K562 (cell line): ENCODE measurements around the gene OTOR. TPM values are rescaled to one million over a fixed set of nuclear protein-coding genes. Genes with fewer than 3 reads are reported as not detected.

Source experiments
- ATAC-seq: fragments of 200-7000 bp; cut with Tn5 transposase; 3 replicates; pipeline ENCODE4 v1.9.1; 2020; ENCODE audit warnings: moderate library complexity
- BruUV-seq: library from RNA; stranded (reverse); fragments of 400-500 nt; replicated peaks from 2 replicates; lab custom pipeline; 2021; lab: Mats Ljungman, UMichigan
- CTCF ChIA-PET: fragments of 300-600 bp; formaldehyde crosslinking; extraction: SDS; loops from one replicate; lab custom pipeline; 2021; ENCODE audit warnings: low intra/inter-chr PET ratio; lab: Yijun Ruan, JAX
- POLR2A ChIA-PET: fragments of 300-600, 350-650 bp; sonication (Branson Sonifier 250); formaldehyde crosslinking; extraction: SDS; loops from one replicate; lab custom pipeline; 2021; ENCODE audit warnings: antibody characterized with exemption, inconsistent platforms; lab: Yijun Ruan, JAX
- DNase-seq, 4 experiments: peaks; one replicate each; pipeline versions ENCODE4 v3.0.0 to v3.0.0-alpha.2; 2011 to 2018; ENCODE audit warnings: low spot score in 3 of 4, mixed read lengths in 3 of 4; ENCODE audit errors: extremely low read depth in 1 of 4
- FAIRE-seq: peaks from 2 replicates; lab custom pipeline; 2011; peaks lifted over from hg19 to GRCh38; lab: Jason Lieb, UNC
- H2AFZ ChIP-seq: 2 replicates; pipeline ENCODE4 v1.6.0; 2011; ENCODE audit warnings: low read depth, low read length, control low read depth, inconsistent platforms
- H3K27ac ChIP-seq: fragments of 200-600 bp; 3 replicates; pipeline ENCODE4 v1.8.0; 2011; ENCODE audit warnings: low read depth, mild to moderate bottlenecking, control low read depth, inconsistent platforms, low read length, moderate library complexity, mixed read lengths; ENCODE audit errors: extremely low read depth
- H3K27me3 ChIP-seq, 2 experiments: fragments of 300-600 bp in 1 of 2; 2 replicates in 1 of 2; 3 replicates in 1 of 2; pipeline versions ENCODE4 v1.6.0 to v1.8.0; 2011; ENCODE audit warnings: inconsistent platforms in 2 of 2, low read length in 2 of 2, mild to moderate bottlenecking in 1 of 2, mixed read lengths in 1 of 2, moderate library complexity in 1 of 2; ENCODE audit not compliant: control insufficient read depth in 2 of 2, insufficient read depth in 2 of 2
- H3K36me3 ChIP-seq: fragments of 300-600 bp; 3 replicates; pipeline ENCODE4 v1.8.0; 2011; ENCODE audit warnings: mild to moderate bottlenecking, low read length, inconsistent platforms; ENCODE audit not compliant: control insufficient read depth, insufficient read depth
- H3K4me1 ChIP-seq, 2 experiments: fragments of 200-600 bp in 1 of 2; replicated peaks in 1 of 2; 2 replicates in 1 of 2; 3 replicates in 1 of 2; pipeline versions ENCODE4 v1.5.1 to v1.8.0; 2011; ENCODE audit warnings: inconsistent platforms in 2 of 2, low read length in 2 of 2, mild to moderate bottlenecking in 1 of 2, mixed read lengths in 1 of 2, moderate library complexity in 1 of 2; ENCODE audit not compliant: control insufficient read depth in 2 of 2, insufficient read depth in 2 of 2
- H3K4me2 ChIP-seq: 2 replicates; pipeline ENCODE4 v1.6.1; 2011; ENCODE audit warnings: low read length, control low read depth, inconsistent platforms, mixed read lengths; ENCODE audit not compliant: insufficient read depth
- H3K4me3 ChIP-seq: fragments of 200-600 bp; sonication (generic), shearing (Covaris generic); 2 replicates; pipeline ENCODE4 v1.5.1; 2016; ENCODE audit warnings: control low read depth, inconsistent platforms
- H3K79me2 ChIP-seq: fragments of 200-600 bp; 3 replicates; pipeline ENCODE4 v1.8.0; 2011; ENCODE audit warnings: low read length, inconsistent platforms; ENCODE audit not compliant: control insufficient read depth, insufficient read depth
- H3K9ac ChIP-seq, 2 experiments: 2 replicates each; pipeline versions ENCODE4 v1.6.0 to v1.6.1; 2011; ENCODE audit warnings: low read depth in 2 of 2, low read length in 2 of 2, control low read depth in 1 of 2, inconsistent platforms in 1 of 2, mild to moderate bottlenecking in 1 of 2, mixed read lengths in 1 of 2; ENCODE audit not compliant: insufficient read depth in 1 of 2
- H3K9me1 ChIP-seq: one replicate; pipeline ENCODE4 v1.6.0; 2011; ENCODE audit warnings: inconsistent platforms, mild to moderate bottlenecking, low read length, moderate library complexity; ENCODE audit not compliant: control insufficient read depth, insufficient read depth
- H3K9me3 ChIP-seq: replicated peaks from 2 replicates; pipeline ENCODE4 v1.5.1; 2011; ENCODE audit warnings: low read depth, low read length, inconsistent platforms; ENCODE audit not compliant: control insufficient read depth, insufficient read depth
- H4K20me1 ChIP-seq: replicated peaks from 2 replicates; pipeline ENCODE4 v1.6.1; 2011; ENCODE audit warnings: low read length, inconsistent platforms, mixed read lengths; ENCODE audit not compliant: control insufficient read depth, insufficient read depth
- ATF4 ChIP-seq: fragments of 450-650 bp; formaldehyde crosslinking; IDR thresholded peaks from 2 replicates; pipeline ENCODE4 v1.4.0; 2022; ENCODE audit warnings: mild to moderate bottlenecking, moderate library complexity
- CHD1 ChIP-seq: fragments of 200-600 bp; sonication (generic); IDR thresholded peaks from one replicate; pipeline ENCODE4 v1.6.1; 2012; ENCODE audit warnings: mild to moderate bottlenecking, moderate library complexity, low read length, inconsistent platforms
- ERF ChIP-seq: fragments of 450-650 bp; formaldehyde crosslinking; IDR thresholded peaks from 2 replicates; pipeline ENCODE4 v1.4.0; 2020; ENCODE audit warnings: mild to moderate bottlenecking, mixed read lengths
- ETV6 ChIP-seq, 3 experiments: fragments of 150-350 bp in 1 of 3; sonication (generic) in 1 of 3; formaldehyde crosslinking in 1 of 3; IDR thresholded peaks; 2 replicates each; pipeline versions ENCODE4 v1.6.1 to v1.8.0; 2014 to 2022; ENCODE audit warnings: borderline replicate concordance in 2 of 3, low read depth in 2 of 3, antibody characterized with exemption in 1 of 3, low read length in 1 of 3, mild to moderate bottlenecking in 1 of 3, missing genetic modification reagents in 1 of 3
- FOS ChIP-seq: IDR thresholded peaks from 3 replicates; pipeline ENCODE4 v1.6.1; 2011; ENCODE audit not compliant: insufficient read length; ENCODE audit errors: extremely low read depth
- HMGN3 ChIP-seq: IDR thresholded peaks from 2 replicates; pipeline ENCODE4 v1.6.1; 2011; ENCODE audit warnings: borderline replicate concordance, low read depth, mild to moderate bottlenecking, mixed read lengths, low read length; ENCODE audit not compliant: insufficient read length; ENCODE audit errors: extremely low read depth
- JUNB ChIP-seq: fragments of 450-650 bp; formaldehyde crosslinking; conservative IDR thresholded peaks from 2 replicates; pipeline ENCODE4 v1.4.0; 2020; ENCODE audit warnings: mild to moderate bottlenecking
- NONO ChIP-seq, 2 experiments: fragments of 200-400 bp in 1 of 2; fragments of 450-650 bp in 1 of 2; formaldehyde crosslinking in 1 of 2; IDR thresholded peaks; 2 replicates each; pipeline ENCODE4 v1.6.1; 2017; ENCODE audit warnings: low read depth in 2 of 2, mild to moderate bottlenecking in 2 of 2, moderate library complexity in 2 of 2, low read length in 1 of 2
- NR1H2 ChIP-seq: sonication (generic); formaldehyde crosslinking; IDR thresholded peaks from 2 replicates; pipeline ENCODE4 v1.4.0; 2020; ENCODE audit warnings: mild to moderate bottlenecking, missing genetic modification reagents
- SREBF1 ChIP-seq: fragments of 150-350 bp; IDR thresholded peaks from 2 replicates; pipeline ENCODE4 v1.6.1; 2014; ENCODE audit warnings: antibody characterized with exemption, low read depth, low read length, borderline replicate concordance
- TCFL5 ChIP-seq: fragments of 250-450 bp; sonication (Bioruptor Pico); conservative IDR thresholded peaks from 2 replicates; pipeline ENCODE4 v1.6.1; 2021; ENCODE audit warnings: mild to moderate bottlenecking, moderate library complexity, matching md5 sums
- TOE1 ChIP-seq, 2 experiments: fragments of 450-650 bp in 1 of 2; sonication (generic) in 1 of 2; formaldehyde crosslinking in 1 of 2; IDR thresholded peaks; 2 replicates each; pipeline versions ENCODE4 v1.7.1 to v1.8.0; 2016 to 2022; ENCODE audit warnings: borderline replicate concordance in 2 of 2, mild to moderate bottlenecking in 2 of 2, antibody characterized with exemption in 1 of 2, inconsistent platforms in 1 of 2, low read depth in 1 of 2, missing genetic modification reagents in 1 of 2, moderate library complexity in 1 of 2
- ZFX ChIP-seq: sonication (generic); formaldehyde crosslinking; IDR thresholded peaks from 2 replicates; pipeline ENCODE4 v1.8.0; 2022; ENCODE audit warnings: mild to moderate bottlenecking, missing genetic modification reagents, moderate library complexity
- ZNF583 ChIP-seq: fragments of 250-450 bp; sonication (Bioruptor Pico); IDR thresholded peaks from 2 replicates; pipeline ENCODE4 v1.4.0; 2020
- ZNF830 ChIP-seq: fragments of 250-450 bp; sonication (Bioruptor Pico); IDR thresholded peaks from 2 replicates; pipeline ENCODE4 v1.5.0; 2021; ENCODE audit warnings: mild to moderate bottlenecking
- WGBS: fragments of 100-300 bp; shearing (Covaris generic); methylation state at CpG from one replicate; pipeline ENCODE4 v1.1.6; 2016; ENCODE audit warnings: low coverage, mixed read lengths; ENCODE audit not compliant: insufficient coverage; ENCODE audit errors: missing lambda C conversion rate; 5-methylcytosine and 5-hydroxymethylcytosine counted together
- in situ Hi-C: fragments of 300-500 bp; cut with MboI; formaldehyde crosslinking; loops from 4 replicates; pipeline ENCODE4 v1.15.0; 2018; ENCODE audit warnings: inconsistent platforms, mixed read lengths
- intact Hi-C: fragments of 100-400 bp; cut with micrococcal nuclease; formaldehyde crosslinking; loops from 2 replicates; pipeline ENCODE4 v1.14.2; 2022
- polyA plus RNA-seq, 8 experiments: library from polyadenylated mRNA; depleted of rRNA in 4 of 8; stranded (reverse) in 5 of 8; unstranded in 3 of 8; fragments of >200 nt; fragmentation: Nextera tagmentation in 2 of 8; fragmentation: Illumina TruSeq in 1 of 8; extraction: Ambion mirVana in 2 of 8; extraction: Trizol in 1 of 8; gene quantifications; 2 replicates each; pipeline versions ENCODE4 v1.2.1 to v1.2.3, GENCODE V29; 2011 to 2014; ENCODE audit warnings: inconsistent platforms in 1 of 8, missing spikeins in 1 of 8
- total RNA-seq, 7 experiments: library from RNA; depleted of rRNA in 6 of 7; stranded (reverse); fragments of >200 nt in 6 of 7; fragmentation: Illumina TruSeq in 2 of 7; extraction: Trizol in 2 of 7; gene quantifications; 2 replicates each; pipeline versions ENCODE4 v1.2.1 to v1.2.3, GENCODE V29; 2011 to 2021; ENCODE audit warnings: low replicate concordance in 1 of 7
- TF ChIP-seq, protein P1 (sequence below): sonication (generic); formaldehyde crosslinking; IDR thresholded peaks from 2 replicates; pipeline ENCODE4 v1.8.0; 2022; ENCODE audit warnings: missing genetic modification reagents, mild to moderate bottlenecking, moderate library complexity, borderline replicate concordance
- TF ChIP-seq, protein P2 (sequence below): sonication (generic); formaldehyde crosslinking; IDR thresholded peaks from 2 replicates; pipeline ENCODE4 v1.8.0; 2023; ENCODE audit warnings: mild to moderate bottlenecking, missing genetic modification reagents
- TF ChIP-seq, protein P3 (sequence below): sonication (generic); formaldehyde crosslinking; IDR thresholded peaks from 2 replicates; pipeline ENCODE4 v1.8.0; 2022; ENCODE audit warnings: mild to moderate bottlenecking, missing genetic modification reagents

OTOR gene
- total and polyA plus RNA-seq, 9 of the 15 experiments (the other 6 are each of a cell fraction or from before 2014, with no cell fraction given): not detected

- in situ Hi-C loops: loop anchor here (25.0 kb wide), 1 partner anchor 1052 kb away; no protein-coding TSS in a partner anchor
- DNase-seq (no peak), ATAC-seq (no peak), FAIRE-seq (no peak)
- WGBS: 0% methylated on average over 3 of the region's 4 CpGs
- intact Hi-C loops: no loop called here
- H2AFZ ChIP-seq: no peak overlapping the region
- H3K9me1 ChIP-seq: no peaks in the 10 kb centered on the region
- no peak overlapping the region for H3K27ac ChIP-seq
- CTCF ChIA-PET: no interaction called here
- H3K9me3 ChIP-seq: no peaks in the 10 kb centered on the region
- H3K4me3 ChIP-seq: no peak overlapping the region
- POLR2A ChIA-PET: no interaction called here
- no peaks in the 10 kb centered on the region; a peak in 1 of 5 replicates for H3K4me1 ChIP-seq
- no TSS peak for BruUV-seq
- H3K27me3 ChIP-seq: no peaks in the 10 kb centered on the region
- H3K4me2 ChIP-seq: no peak overlapping the region
- H3K36me3 ChIP-seq: no peaks in the 10 kb centered on the region
- H3K9ac ChIP-seq: no peak overlapping the region
- H4K20me1 ChIP-seq: no peaks in the 10 kb centered on the region
- H3K79me2 ChIP-seq: no peaks in the 10 kb centered on the region
- TF ChIP-seq TOE1 (IDR thresholded peaks at IDR 0.05; ENCODE audit: borderline replicate concordance) (no peak), TOE1 (CRISPR knock-in tag; IDR thresholded peaks at IDR 0.05; ENCODE audit: borderline replicate concordance, low read depth) (no peak), ATF4 (CRISPR knock-in tag) (no peak), TCFL5 (CRISPR knock-in tag) (no peak), HMGN3 (no peak), FOS (no peak), ZNF583 (CRISPR knock-in tag) (no peak), JUNB (no peak), ZNF830 (CRISPR knock-in tag) (no peak), SREBF1 (no peak), ZFX (CRISPR knock-in tag) (no peak), ERF (no peak), NONO (IDR thresholded peaks at IDR 0.05; ENCODE audit: low read depth in 2 of 2, low read length in 1 of 2) (no peak), CHD1 (no peak), NR1H2 (no peak), ETV6 (IDR thresholded peaks at IDR 0.05; ENCODE audit: borderline replicate concordance in 1 of 2, low read depth in 2 of 2, low read length in 1 of 2) (no peak), ETV6 (CRISPR knock-in tag; IDR thresholded peaks at IDR 0.05; ENCODE audit: borderline replicate concordance) (no peak)
- TF ChIP-seq, protein P1, sequence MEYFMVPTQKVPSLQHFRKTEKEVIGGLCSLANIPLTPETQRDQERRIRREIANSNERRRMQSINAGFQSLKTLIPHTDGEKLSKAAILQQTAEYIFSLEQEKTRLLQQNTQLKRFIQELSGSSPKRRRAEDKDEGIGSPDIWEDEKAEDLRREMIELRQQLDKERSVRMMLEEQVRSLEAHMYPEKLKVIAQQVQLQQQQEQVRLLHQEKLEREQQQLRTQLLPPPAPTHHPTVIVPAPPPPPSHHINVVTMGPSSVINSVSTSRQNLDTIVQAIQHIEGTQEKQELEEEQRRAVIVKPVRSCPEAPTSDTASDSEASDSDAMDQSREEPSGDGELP: no peak
- TF ChIP-seq, protein P2, sequence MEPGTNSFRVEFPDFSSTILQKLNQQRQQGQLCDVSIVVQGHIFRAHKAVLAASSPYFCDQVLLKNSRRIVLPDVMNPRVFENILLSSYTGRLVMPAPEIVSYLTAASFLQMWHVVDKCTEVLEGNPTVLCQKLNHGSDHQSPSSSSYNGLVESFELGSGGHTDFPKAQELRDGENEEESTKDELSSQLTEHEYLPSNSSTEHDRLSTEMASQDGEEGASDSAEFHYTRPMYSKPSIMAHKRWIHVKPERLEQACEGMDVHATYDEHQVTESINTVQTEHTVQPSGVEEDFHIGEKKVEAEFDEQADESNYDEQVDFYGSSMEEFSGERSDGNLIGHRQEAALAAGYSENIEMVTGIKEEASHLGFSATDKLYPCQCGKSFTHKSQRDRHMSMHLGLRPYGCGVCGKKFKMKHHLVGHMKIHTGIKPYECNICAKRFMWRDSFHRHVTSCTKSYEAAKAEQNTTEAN (CRISPR knock-in tag): no peak
- TF ChIP-seq, protein P3, sequence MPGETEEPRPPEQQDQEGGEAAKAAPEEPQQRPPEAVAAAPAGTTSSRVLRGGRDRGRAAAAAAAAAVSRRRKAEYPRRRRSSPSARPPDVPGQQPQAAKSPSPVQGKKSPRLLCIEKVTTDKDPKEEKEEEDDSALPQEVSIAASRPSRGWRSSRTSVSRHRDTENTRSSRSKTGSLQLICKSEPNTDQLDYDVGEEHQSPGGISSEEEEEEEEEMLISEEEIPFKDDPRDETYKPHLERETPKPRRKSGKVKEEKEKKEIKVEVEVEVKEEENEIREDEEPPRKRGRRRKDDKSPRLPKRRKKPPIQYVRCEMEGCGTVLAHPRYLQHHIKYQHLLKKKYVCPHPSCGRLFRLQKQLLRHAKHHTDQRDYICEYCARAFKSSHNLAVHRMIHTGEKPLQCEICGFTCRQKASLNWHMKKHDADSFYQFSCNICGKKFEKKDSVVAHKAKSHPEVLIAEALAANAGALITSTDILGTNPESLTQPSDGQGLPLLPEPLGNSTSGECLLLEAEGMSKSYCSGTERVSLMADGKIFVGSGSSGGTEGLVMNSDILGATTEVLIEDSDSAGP: no peak
Observed at GRCh38 chr20:16764560-16764959, 16.4 kb downstream of the OTOR start.
